Measurements from ENCODE around the gene CDC20B.

CDC20B gene, protein sequence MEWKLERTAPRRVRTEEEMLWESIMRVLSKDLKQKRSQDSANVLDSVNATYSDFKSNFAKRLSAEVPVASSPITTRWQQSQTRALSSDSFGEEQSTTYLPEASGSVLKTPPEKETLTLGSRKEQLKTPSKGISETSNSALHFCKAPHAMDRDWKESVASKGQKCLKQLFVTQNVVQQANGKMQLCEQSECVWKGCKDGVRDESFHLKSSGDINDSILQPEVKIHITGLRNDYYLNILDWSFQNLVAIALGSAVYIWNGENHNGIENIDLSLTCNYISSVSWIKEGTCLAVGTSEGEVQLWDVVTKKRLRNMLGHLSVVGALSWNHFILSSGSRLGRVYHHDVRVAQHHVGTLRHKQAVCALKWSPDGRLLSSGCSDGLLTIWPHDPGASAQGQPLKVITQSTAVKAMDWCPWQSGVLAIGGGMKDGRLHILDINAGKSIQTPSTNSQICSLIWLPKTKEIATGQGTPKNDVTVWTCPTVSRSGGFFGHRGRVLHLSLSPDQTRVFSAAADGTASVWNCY

DNA sequence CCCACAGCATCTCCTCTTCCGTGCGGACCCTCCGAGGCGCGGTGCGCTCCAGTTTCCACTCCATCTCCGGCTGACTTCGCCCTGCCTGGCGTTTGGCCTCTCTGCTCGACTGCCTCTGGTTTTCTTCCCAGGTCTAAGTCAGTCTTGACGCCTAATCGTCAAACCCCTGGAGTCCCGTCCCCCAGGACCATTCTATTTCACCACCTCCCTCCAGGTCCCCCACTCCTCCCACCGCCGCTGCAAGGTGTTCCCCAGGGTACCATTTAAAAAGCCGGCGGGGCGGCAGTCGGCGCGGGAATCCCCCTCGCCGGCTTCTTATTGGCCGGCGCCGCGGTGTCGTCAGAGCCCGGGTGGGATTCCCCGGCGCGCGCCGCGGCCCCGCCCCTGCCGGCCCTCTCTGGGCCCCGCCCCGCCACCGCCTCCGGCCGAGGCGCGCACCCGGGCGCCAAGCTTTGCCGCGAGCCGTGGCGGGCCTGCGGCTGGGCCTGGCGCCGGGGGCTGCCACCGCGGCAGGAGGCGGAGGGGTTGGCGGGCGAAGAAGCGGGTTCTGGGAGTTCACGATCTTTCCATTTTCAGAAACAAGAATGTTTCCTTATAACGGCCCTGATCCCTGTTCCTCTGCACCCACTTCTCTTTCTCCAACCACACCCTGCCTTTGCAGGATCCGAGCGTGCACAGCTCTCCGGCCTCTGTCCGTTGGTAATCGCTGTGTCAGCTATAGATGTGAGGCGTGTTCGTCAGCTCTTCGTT lies at the start of gene CDC20B:
CDC20B (minus strand) TSS at position 241 of the 750 bp plus-strand sequence; CDS start at position 64, 177 bp downstream.
- peak; percentile 47 to 59 for DNase-seq (ENCODE audit: low read depth in 2 of 2)

DNA sequence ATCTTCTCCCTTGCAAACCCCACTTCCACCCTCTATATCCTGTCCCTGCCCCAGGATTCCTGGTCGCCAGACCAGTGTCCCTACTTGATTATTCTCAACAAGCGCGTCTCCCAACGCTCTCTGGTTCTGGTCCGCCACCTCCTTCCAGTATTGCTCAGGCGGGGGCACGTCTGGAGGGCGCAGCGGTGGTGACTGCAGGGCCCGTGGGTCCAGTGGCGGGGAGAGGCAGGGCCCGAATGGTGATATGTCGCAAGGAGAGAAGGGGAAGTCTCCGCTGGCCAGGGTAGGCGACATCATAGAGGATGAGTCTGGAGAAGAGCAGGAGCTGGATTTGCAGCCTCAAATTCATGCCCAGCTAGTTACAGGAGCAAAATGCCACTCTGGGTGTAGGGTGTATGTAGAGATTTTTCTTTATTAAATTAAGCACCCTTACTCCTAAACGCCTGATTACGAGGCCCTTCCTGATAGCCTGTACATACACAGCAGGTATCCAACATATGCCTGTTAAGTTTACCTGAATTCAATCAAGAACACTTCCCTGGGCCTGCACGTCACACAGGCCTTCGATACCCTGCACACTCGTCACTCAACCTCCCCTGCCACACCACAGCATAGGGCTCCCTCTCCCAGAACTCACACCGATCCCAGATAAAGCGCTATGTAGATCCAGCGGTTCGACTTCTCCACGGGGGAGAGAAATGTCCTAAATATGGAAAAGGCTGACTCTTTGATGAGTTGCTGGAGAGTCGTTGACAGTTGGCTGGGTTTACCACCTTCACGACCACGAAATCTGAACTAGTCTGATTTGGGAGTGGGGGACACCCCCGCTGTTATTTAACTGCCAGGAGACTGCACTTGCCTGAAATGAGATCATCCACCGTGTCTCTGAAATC lies 49.4 kb upstream of the CDC20B start:
- no peak for DNase-seq (ENCODE audit: low read depth in 2 of 2)

DNA sequence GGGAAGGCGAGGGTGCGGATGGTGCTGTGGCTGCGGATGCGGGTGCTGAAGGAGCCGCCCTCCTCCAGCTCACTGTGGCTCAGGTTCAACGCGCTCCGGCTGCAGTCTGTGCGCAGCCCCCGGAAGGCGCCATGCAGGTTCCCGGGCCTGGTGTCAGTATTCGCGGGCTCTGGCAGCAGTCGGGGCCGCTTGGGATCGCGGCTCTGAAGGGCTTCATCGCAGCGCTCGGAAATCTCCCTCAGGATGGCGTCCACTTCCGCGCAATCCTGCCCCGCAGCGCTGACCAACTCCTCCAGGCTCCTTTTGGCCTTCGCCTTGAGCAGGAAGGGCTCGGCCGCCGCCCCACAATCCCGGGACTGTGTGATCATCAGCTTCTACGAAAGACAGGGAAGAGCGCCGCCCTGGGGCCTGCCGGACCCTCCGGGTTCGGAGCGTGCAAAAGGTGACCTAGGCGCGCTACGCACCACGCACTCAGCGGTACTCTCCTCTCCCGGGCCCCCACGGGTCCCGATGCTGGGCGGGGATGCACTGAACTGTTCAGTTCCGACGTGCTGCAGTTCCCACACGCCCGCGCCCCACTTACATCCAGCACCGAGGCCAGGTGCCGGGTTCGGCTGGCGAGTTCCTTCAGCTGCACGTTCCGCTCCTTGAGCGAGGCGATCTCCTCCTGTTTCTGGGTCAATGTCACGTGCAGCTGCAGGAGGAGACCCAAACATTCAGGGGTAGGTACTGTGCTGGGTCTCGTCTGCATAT lies 47.6 kb upstream of the CDC20B start:
- no peak for DNase-seq (ENCODE audit: low read depth in 2 of 2)

DNA sequence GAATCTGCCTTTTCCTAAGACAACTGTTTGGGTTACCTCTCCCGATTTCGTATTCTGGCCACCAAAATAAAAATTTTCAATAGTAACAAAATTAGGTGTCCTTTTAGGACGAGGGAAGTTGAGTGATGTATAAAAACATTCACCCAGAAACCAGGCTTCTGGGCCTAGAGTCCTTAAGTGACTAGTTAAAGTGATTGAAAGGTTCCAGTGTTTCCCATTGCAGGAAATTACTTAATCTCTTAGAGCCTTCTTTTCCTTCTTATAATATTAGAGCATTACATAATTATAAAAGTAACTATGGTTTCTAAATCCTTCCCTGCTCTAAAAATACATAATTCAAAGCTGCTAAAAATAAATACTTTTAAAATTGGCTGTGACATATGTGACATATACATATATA lies 46.8 kb upstream of the CDC20B start:
- DNase-seq (ENCODE audit: low read depth in 2 of 2): no peak

DNA sequence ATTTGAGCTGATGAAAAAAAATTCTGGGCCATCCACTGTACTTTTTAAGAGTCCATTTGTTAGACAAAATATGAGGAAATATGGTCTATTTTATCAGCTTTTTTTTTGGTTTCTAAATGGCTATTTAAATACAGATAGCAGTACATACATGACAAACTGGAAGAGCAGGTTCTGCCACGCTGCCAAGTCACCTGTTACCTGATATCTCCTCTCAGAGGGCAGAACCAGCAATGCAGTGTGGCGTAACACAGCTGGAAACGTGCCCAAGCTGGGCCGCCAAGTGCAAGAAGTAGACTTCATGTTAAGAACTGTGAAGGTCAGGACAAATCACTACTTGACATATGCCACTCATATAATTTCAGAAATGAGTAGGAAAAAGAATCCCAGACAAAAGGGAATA lies 46.0 kb upstream of the CDC20B start:
- DNase-seq (ENCODE audit: low read depth in 2 of 2): no peak

DNA sequence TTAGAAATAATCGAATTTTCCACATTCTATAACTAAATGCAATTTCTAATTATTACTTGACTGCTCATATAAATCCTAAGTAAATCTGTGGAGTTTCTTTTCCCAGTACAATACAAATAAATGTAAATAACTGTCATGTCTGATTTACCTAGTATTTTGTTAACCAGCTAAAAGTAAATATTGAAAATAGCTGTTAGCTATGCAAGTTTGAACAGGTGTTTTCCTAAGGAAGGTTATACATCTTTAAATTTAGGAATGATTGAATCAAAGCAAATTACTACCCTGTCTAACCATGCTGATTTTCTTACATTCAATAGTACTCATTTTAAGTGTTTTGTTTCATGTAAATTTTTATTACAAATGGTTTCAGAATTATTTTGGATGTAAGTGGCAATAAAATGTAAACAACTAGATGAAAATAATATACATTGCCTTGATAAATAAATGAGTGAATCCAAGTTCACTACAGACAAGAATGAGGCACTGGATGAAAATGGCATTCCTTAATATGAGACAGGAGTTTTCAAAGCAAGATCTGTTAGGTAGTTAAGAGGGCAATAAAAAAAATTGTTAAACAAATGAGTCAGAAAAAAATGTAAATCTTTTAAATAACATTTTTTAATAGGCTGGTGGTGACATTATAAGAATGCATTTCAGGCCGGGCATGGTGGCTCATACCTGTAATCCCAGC lies 38.4 kb upstream of the CDC20B start:
- DNase-seq (ENCODE audit: low read depth in 2 of 2): no peak

DNA sequence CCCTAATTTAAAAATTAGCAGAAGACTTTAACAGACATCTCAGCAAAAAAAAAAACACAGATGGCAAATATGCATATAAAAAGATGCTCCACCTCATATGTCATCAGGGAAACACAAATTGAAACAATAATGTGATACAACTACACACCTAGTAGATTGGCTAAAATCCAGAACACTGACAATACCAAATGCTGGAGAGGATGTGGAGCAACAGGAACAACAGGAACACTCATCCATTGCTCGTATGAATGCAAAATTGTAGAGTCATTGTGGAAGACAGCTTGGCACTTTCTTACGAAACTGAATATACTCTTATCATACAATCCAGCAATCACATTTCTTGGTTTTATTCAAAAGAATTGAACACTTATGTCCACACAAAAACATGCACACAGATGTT lies 32.0 kb upstream of the CDC20B start:
- DNase-seq (ENCODE audit: low read depth in 2 of 2): no peak

DNA sequence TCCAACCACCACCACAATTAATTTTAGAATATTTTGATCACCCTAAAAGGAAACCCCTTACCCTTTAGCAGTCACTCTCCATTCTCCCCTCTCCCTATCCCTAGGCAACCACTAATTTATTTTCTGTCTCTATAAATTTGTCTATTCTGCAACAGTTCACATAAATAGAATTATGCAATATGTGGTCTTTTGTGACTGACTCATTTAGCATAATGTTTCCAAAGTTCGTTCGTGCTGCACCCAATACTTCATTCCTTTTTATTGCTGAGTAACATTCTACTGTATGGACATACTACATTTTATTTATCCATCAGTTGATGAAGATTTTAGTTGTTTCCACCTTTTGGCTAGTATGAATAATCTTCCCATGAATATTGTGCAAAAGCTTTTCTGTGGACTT lies 18.2 kb upstream of the CDC20B start:
- DNase-seq (ENCODE audit: low read depth in 2 of 2): no peak

DNA sequence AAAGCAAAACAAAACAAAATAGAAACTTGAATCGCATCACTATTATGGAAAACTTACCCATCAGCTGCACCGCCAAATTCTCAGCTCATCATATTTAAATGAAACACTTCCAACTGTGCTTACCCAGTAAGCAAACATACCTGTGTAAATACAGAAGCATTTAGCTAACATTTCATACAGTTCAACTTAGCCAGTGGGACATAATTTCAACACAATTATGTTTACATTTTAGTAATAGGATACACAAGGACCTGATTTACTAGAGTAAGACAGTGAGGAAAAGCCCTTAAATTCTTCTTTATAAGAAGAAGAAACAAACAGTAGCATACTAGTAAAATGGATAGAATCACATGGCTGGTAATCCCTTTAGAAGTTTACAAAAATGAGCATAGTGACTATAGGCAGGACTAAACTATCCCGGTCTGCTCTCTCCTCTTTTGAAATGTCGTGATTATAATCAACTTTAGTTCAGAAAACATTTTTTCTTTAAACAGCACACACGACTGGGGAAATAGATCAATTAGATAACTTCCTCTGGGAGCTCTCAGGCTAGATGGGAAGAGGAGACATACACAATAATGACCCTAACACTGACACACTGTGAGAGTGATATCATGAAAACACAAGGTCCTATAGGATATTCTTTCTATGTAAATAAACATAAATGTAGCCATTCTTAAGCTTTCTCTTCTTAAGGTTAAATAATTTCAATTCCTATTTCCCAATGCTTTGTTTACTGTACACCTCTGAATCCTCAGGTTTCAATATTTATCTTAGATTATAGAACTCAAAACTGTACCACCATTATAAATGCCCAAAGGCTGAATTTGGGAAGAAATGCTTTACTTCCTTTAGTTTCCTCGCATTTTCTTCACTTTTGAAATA lies 15.9 kb upstream of the CDC20B start:
- DNase-seq (ENCODE audit: low read depth in 2 of 2): no peak

DNA sequence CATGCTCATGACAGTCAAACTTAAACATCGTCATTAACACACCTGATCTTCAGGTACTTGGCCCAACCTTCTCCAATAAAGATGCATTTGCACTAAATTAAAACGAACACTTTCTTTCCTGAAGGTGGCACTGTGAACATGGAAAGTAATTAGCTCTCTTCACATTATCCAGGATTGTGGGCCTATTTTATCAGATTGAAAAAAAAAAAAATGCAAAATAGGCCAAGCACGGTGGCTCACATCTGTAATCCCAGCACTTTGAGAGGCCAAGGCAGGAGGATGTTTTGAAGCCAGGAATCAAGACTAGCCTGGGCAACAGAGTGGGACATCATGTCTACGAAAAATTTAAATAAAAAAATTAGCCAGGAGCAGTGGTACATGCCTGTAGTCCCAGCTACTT lies 14.4 kb upstream of the CDC20B start:
- no peak for DNase-seq (ENCODE audit: low read depth in 2 of 2)

DNA sequence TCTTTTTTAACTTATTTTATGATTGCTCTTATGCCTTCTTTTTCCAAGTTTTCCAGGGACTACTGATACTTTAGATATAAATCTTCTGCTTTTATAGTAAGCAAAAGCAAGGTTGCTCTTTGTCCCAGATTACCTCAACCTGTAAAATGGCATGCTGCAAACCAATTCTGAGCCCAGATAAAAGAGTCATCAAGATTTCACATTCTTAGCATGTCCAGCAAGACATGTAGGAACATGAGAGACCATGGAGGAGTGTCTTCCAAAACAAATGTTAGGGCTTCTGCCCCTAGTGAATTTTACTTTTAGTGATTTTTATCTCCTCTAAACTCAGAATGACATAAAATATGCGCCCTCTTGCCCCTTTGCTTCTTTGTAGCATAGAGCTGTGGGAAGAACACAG lies 7.0 kb upstream of the CDC20B start:
- DNase-seq (ENCODE audit: low read depth in 2 of 2): no peak

DNA sequence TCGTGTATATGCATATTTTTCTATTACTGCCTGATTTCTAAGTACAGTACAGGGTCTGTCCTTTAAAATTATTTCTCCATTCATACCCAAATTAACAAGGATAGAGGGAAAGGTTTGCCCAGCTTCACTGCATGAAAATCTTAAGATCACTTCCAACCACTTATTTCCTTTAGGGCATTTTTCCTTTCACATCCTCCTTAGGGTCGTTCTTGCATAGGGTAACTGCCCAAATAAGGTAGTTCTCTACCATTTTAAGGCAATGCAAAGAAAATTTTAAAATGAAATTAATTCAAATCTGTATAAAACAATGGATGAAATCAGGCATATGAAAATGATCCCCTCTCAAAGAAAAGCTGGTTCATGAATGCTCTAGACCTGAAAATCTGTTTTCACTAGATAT lies 4.1 kb upstream of the CDC20B start:
- no peak for DNase-seq (ENCODE audit: low read depth in 2 of 2)

DNA sequence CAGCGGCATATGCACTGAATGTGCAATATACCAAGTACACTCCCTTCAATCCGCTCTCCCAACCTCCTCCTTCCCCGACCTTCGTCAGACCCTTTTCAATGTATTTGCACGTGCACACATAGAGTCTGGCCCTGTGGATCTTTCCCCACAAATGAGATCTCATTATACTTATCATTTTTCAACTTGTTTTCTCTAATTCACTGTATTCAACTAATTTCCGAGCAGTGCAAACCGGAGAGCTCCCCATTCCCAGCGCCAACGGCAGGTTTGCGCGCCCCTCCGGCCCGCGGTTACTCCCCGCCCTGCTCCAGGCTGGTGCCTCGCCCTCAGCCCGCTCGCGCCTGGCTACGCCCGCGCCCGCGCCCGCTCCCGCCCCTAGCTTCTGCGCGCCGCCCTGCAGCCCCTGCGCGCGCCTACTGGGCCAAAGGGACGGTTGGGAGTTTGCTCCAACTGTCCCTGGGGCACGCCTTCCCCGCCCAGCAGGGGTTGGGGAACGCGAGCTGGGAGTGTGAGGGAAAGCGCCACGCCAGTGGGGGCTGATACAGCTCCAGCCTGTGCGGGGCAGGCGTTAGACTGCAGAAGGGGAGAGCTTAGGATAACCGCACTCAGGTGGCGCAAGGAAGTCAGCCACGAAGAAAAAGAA lies 3.3 kb upstream of the CDC20B start:
- no peak for DNase-seq (ENCODE audit: low read depth in 2 of 2)

DNA sequence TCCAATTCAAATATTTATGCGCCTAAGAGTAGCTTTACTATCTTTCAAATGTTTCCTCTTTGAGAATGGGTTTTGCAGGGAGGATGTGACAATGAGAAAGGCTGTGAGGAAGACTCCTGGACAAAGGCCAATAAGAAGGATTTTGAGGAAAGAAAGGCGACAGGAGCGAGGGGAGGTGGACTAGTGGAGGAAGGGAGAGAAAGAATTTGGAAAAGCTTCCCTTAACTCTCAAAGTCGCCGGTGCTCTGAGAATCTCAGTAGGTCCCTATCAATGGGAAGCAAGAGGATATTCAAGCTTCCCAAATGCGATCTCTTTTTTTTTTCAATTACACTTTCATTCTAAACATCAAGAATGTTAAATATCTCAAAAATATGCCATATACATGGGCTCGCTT lies 2.8 kb upstream of the CDC20B start:
- DNase-seq (ENCODE audit: low read depth in 2 of 2): no peak

DNA sequence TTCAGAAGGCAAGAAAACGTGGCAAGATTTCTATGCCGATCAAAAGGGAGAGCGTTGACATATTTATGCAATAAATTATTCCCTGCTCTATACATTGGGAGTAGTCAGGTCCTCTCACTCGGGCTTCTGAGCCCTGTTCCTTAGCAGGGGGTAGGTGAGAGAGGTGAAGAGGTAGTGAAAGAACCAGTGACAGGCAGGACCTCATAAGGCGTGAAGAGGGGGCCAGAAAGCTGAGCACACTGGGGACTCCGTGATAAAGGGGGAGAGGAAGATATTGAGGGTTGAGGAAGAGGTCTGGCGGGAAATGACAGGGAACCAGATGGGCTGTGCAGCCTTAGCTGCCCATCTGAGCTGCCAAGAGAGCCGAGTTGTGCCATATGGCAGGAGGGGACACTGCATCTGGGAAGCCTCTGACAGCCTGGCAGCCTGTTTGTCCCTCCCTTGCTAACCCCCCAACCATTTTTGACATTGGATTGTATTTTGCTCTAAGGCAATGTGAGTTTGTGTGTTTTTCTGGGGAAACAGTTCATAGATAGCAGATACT lies 782 bp upstream of the CDC20B start:
- no peak for DNase-seq (ENCODE audit: low read depth in 2 of 2)

DNA sequence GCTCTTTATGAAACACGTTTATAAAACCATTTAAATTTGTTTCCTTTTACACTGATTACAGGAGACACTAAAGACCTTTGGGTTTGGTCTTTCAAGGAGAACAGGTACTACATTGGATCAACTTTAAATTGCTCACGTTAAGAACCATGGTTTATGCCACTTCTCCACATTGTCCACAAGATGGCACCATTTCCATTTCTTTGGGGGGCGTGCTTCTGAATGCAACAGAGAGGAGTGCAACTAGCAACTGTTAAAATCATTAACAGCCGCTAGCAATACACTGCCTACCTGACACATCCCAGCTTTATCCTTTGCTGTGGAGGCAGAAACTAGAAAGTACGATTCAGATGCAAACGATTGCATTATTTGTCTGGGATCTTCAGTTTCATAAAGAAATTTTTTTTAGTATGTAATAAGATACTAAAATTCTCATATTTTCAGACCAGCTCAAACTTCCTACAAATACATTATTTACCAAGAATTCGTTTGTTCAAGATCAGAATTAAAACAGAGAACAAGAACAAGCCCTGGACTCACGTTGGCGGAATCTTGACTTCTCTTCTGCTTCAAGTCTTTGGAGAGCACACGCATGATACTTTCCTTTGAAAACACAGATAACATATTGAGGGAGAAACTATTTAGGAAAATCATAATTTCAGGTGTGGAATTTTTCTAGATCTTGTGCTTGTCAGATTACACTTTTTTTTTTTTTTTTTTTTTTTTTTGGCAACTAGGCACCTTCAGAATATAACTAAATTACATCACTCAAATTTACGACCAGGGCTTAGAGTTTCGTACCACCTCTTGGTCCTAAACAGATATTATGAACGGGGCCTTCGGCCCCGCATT lies 702 bp downstream of the CDC20B start:
- DNase-seq (ENCODE audit: low read depth in 2 of 2): peak; percentile 30 to 47

DNA sequence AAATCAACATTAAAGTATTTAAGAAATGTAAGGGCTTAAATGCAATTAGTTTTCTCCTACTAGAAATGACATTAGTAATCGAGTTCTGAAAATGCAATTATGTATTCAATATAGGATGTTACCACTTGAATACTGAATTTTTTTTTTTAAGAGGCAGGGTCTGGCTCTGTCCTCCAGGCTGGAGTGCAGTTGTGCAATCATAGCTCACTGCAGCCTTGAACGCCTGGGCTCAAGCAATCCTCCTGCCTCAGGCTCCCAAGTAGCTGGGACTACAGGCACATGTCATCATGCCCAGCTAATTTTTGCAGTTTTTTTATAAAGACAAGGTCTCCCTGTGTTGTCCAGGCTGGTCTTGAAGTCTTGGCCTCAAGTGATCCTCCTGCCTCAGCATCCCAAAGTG lies 1.5 kb downstream of the CDC20B start:
- no peak for DNase-seq (ENCODE audit: low read depth in 2 of 2)

DNA sequence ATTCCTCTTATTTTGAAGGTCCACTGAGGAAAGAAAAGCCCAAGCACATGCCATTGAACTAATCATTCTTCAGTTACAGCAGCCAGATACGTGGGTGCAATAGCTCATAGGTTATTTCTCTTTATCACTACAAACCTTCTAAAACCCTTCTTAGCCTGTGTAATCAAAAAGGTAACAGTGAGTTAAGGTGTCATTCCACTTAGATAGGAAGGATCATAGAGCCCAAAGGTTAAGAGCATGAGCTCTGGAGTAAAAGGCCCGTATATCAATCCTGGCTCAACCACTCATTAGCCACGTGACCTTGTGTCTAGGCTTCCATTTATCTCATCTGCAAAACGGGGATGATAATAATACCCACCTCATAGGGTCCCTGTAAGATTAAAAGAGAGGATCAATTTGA lies 10.3 kb downstream of the CDC20B start:
- no peak for DNase-seq (ENCODE audit: low read depth in 2 of 2)

All from activated CD8-positive, alpha-beta memory T cell treated with anti-CD3 and anti-CD28 coated beads for 4 hours (primary cell).